Measurements from ENCODE around the gene ZNF169.
"Not testable (repeated sequence)": the region's sequence is repeated elsewhere in the genome, so short reads cannot be mapped to it uniquely, and the experiment has no call there.

The ZNF169 gene

DNA sequence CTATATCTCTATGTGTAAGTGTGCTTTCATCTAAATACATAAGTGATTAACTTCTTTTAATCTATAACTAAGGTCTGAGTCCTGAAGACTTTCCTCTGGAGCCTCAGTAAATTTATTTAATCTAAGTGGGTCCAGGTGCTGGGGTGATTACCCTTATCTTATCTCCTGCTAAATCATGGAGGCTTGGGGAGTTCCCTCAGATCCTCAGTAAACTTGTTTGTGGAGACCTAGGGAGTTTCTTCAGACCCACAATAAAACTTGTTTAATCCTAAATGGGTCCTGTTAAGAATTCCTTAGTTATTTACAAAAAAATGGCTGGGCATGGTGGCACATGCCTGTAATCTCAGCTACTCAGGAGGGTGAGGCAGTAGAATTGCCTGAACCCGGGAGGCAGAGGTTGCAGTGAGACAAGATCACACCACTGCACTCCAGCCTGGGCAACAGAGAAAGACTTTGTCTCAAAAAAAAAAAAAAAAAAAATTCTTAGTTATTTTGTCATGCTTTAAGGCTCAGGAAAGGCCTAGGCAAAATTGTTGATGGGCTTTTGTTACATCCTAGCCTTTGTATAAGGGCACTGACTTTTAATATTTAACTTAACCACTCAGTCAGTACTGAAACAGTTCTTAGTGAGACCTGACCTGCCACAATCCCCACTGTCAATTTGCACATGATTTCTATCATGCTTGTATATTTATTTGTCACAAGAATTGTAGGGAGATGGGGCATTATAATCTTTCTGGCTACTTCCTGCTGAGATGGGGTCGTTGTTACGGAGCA lies 6.7 kb downstream of the ZNF169 start:
- not testable (repeated sequence) for H3K27ac ChIP-seq (replicated peaks); H3K4me3 ChIP-seq (replicated peaks; ENCODE audit: insufficient read depth, low read length); DNase-seq (ENCODE audit: low read depth in 1 of 2, low spot score in 1 of 2); H3K27me3 ChIP-seq (ENCODE audit: insufficient read depth, poor library complexity, severe bottlenecking)

DNA sequence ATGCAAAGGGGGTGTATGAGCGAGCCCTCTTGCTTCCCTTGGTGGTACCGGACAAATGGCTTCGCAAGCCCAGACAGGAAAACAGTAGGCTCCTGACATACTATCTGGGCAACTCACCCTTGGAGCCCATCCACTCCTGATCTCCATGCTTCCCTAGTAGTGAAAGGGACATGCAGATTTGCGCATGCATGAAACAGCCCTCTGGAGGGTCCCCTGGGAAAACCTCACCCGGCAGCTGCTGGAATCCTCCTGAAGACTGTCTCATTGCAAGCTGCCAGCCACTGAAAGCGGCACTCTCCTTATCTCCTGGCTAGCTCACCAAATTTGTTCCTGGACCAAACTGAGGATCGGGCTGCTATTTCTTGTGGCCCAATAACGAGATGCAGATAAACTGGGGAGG lies 10.2 kb downstream of the ZNF169 start:
- H3K27ac ChIP-seq (replicated peaks), result no peak overlapping the region
- DNase-seq (ENCODE audit: low read depth in 1 of 2, low spot score in 1 of 2), result no peak

DNA sequence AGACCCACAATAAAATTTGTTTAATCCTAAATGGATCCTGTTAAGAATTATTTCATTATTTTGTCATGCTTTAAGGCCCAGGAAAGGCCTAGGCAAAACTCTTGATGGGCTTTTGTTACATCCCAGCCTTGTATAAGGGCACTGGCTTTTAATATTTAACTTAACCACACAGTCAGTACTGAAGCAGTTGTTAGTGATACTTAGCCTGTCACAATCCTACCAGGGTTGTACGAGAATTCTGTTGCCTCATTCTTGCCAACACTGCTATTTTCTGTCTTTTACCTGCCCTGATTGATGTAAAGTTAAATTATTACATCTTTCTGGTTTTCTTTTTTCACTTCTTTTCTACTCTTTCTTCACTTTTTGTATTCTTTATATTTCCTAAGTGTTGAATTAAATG lies 10.9 kb downstream of the ZNF169 start:
- no peak overlapping the region for H3K27ac ChIP-seq (replicated peaks)
- no peak for DNase-seq (ENCODE audit: low read depth in 1 of 2, low spot score in 1 of 2)
- no peaks in the 10 kb centered on the region for H3K27me3 ChIP-seq (ENCODE audit: insufficient read depth, poor library complexity, severe bottlenecking)
- TF ChIP-seq GABPA (IDR thresholded peaks at IDR 0.05; ENCODE audit: low read depth), result no peak
- H3K4me3 ChIP-seq (replicated peaks; ENCODE audit: insufficient read depth, low read length), result no peak overlapping the region

More for the DNA sequence above, 10.2 kb downstream of the ZNF169 start:
- H3K4me3 ChIP-seq (replicated peaks; ENCODE audit: insufficient read depth, low read length), result no peak overlapping the region
- no peaks in the 10 kb centered on the region for H3K27me3 ChIP-seq (ENCODE audit: insufficient read depth, poor library complexity, severe bottlenecking)
- TF ChIP-seq, protein P1, sequence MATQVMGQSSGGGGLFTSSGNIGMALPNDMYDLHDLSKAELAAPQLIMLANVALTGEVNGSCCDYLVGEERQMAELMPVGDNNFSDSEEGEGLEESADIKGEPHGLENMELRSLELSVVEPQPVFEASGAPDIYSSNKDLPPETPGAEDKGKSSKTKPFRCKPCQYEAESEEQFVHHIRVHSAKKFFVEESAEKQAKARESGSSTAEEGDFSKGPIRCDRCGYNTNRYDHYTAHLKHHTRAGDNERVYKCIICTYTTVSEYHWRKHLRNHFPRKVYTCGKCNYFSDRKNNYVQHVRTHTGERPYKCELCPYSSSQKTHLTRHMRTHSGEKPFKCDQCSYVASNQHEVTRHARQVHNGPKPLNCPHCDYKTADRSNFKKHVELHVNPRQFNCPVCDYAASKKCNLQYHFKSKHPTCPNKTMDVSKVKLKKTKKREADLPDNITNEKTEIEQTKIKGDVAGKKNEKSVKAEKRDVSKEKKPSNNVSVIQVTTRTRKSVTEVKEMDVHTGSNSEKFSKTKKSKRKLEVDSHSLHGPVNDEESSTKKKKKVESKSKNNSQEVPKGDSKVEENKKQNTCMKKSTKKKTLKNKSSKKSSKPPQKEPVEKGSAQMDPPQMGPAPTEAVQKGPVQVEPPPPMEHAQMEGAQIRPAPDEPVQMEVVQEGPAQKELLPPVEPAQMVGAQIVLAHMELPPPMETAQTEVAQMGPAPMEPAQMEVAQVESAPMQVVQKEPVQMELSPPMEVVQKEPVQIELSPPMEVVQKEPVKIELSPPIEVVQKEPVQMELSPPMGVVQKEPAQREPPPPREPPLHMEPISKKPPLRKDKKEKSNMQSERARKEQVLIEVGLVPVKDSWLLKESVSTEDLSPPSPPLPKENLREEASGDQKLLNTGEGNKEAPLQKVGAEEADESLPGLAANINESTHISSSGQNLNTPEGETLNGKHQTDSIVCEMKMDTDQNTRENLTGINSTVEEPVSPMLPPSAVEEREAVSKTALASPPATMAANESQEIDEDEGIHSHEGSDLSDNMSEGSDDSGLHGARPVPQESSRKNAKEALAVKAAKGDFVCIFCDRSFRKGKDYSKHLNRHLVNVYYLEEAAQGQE (IDR thresholded peaks at IDR 0.05; ENCODE audit: insufficient replicate concordance, low read depth), result no peak
- TF ChIP-seq POLR2AphosphoS5 (IDR thresholded peaks at IDR 0.05; ENCODE audit: low read depth) (no peak), GABPA (IDR thresholded peaks at IDR 0.05; ENCODE audit: low read depth) (no peak), SPI1 (IDR thresholded peaks at IDR 0.05; ENCODE audit: borderline replicate concordance, low read depth) (no peak)
- TF ChIP-seq, protein P2, sequence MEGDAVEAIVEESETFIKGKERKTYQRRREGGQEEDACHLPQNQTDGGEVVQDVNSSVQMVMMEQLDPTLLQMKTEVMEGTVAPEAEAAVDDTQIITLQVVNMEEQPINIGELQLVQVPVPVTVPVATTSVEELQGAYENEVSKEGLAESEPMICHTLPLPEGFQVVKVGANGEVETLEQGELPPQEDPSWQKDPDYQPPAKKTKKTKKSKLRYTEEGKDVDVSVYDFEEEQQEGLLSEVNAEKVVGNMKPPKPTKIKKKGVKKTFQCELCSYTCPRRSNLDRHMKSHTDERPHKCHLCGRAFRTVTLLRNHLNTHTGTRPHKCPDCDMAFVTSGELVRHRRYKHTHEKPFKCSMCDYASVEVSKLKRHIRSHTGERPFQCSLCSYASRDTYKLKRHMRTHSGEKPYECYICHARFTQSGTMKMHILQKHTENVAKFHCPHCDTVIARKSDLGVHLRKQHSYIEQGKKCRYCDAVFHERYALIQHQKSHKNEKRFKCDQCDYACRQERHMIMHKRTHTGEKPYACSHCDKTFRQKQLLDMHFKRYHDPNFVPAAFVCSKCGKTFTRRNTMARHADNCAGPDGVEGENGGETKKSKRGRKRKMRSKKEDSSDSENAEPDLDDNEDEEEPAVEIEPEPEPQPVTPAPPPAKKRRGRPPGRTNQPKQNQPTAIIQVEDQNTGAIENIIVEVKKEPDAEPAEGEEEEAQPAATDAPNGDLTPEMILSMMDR (IDR thresholded peaks at IDR 0.05; ENCODE audit: insufficient read depth, low read length), result no peak

DNA sequence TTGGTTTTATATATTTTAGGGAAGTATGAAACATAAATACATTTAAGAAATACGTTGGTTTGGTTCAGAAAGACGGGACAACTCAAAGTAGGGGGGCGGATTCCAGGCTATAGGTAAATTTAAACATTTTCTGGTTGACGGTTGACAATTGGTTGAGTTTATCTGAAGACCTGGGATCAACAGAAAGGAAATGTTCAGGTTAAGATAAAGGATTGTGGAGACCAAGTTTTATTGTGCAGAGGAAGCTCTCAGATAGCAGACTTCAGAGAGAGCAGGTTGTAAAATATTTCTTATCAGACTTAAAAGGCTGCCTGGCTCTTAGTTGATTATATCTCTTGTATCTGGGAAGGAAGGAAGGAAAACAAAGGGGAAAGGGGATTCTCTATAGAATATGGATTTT lies 17.9 kb downstream of the ZNF169 start:
- H3K27me3 ChIP-seq (ENCODE audit: insufficient read depth, poor library complexity, severe bottlenecking); H3K27ac ChIP-seq (replicated peaks); DNase-seq (ENCODE audit: low read depth in 1 of 2, low spot score in 1 of 2); H3K4me3 ChIP-seq (replicated peaks; ENCODE audit: insufficient read depth, low read length): not testable (repeated sequence)

DNA sequence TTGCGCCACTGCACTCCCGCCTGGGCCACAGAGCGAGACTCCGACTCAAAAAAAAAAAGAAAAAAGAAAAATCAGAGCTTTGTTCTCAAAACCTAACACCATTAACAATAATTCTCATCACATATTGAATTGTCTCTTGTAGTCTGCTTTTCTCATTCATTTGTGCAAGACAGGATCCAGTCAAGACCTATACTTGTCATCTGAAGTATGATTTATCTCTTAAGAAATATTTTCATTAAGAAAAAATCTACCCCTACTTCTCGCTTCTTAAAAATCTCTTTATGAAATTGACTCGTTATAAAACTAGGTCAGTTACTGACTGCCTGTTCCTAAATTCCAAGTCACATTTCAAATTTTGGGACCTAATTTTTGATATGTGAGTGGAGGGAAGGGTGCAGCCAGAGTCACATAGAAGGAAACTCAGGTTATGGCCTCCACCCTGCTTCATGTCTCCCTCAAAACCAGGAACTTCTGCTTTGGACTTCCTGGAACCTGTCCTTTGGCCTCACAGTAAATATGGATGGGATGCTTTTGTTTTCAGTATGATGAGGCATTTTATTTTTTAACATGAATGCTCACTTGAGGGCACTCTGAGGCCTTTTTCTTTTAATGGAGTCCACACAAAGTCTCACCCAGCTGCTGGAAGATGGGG lies 18.9 kb downstream of the ZNF169 start:
- no peaks in the 10 kb centered on the region for H3K27me3 ChIP-seq (ENCODE audit: insufficient read depth, poor library complexity, severe bottlenecking)
- no peak overlapping the region for H3K27ac ChIP-seq (replicated peaks)
- TF ChIP-seq GABPA (IDR thresholded peaks at IDR 0.05; ENCODE audit: low read depth) (no peak), SPI1 (IDR thresholded peaks at IDR 0.05; ENCODE audit: borderline replicate concordance, low read depth) (no peak), POLR2AphosphoS5 (IDR thresholded peaks at IDR 0.05; ENCODE audit: low read depth) (no peak)
- TF ChIP-seq, protein P2 (IDR thresholded peaks at IDR 0.05; ENCODE audit: insufficient read depth, low read length), result no peak
- TF ChIP-seq, protein P1 (IDR thresholded peaks at IDR 0.05; ENCODE audit: insufficient replicate concordance, low read depth), result no peak
- no peak for DNase-seq (ENCODE audit: low read depth in 1 of 2, low spot score in 1 of 2)
- H3K4me3 ChIP-seq (replicated peaks; ENCODE audit: insufficient read depth, low read length), result no peak overlapping the region
